8988T (cell line): ENCODE data around the gene MVB12B.

Experiments
- DNase-seq: peaks from one replicate; pipeline ENCODE4 v3.0.0; 2011

Gene MVB12B

DNA sequence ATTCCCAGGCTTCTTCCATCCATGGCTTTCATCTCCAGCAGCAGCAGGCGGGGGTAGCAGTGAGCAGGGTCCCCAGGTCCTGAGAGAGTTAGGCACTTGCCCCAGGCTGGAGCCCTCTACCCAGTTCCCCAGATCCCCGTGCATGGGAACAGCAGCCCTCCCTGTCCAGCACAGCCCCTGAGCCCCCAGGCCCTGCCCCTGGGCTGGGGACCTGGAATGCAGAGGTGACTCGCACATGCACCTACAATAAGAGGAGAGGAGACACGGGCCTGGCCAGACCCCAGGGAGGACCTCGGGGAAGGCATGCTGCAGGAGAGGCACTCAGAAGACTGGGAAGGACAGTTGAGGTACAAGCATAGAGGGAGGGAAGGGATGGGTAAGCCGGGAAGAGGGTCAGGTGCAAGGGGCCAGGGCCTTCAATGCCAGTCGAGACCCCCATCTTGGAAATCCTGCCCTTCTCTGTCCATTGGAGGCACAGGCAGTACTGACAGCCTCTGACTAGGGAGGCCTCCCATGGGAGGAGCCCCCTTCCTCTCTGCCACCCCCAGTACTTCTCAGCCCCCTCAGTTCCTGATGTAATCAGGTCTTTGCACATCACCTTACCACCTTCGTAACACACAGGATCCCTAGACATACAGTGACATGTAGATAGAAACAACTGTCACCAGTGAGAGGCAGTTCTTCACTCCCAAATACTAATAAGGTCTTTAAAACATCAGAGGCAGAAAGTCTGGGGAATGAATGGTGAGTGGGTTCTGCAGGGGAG, 151.8 kb downstream of the MVB12B start:
- no peak for DNase-seq

DNA sequence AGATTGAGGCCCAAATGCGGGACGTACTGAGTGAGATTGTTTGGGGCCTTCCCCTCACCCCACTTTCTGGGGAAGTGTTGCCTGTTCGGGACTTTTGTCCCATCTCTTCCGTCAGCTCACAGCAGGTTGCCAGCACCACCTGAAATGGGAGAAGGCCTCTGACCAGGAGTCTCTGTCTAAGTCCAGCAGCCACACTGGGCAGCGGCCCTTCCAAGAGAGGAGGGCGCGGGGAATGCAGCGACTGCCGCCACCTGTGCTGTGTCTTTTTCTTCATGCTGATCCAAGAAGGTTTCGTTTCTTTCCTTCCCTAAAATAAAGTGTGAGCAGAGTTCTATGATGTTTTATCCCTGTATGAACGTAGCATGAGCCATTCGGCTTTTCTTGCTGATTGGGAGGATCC, 152.9 kb downstream of the MVB12B start:
- no peak for DNase-seq

DNA sequence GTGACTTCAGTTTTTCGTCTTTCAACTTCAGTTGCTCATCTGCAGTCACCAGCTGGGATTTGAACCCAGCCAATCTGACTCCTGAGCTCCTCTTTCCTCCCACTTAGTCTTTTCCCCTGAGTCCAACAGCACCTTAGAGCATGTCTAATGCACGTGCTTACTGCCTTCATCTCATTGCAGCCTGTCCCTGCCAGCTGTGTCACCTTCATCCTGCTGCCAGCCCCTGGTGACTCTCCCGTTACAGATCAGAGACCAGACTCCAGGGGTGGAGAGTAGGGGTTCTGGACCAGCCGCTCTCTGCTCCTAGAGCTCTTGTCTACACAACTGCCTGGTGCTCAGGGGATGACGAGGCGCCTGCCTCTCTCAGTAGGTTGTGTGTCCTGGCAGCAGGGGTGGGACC, 154.2 kb downstream of the MVB12B start:
- no peak for DNase-seq

DNA sequence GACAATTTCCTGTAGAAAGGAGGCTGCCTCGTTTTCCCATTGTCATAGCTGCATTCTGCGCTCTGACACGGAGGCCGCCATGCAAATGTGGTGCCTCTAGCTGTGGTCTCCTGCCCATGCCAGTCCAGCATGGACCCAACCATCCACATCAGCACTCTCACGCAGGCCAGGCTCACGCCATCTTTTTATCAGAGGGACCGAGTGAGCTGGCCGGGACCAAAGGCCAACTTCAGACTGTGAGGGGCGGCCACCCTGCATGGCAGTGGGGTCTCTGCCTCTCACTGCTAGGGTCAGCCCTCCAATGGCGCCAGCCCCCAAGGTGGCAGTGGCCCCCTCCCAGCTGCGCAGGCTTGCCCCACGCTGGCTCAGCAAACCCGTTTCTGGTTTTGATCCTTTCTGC, 155.2 kb downstream of the MVB12B start:
- no peak for DNase-seq

DNA sequence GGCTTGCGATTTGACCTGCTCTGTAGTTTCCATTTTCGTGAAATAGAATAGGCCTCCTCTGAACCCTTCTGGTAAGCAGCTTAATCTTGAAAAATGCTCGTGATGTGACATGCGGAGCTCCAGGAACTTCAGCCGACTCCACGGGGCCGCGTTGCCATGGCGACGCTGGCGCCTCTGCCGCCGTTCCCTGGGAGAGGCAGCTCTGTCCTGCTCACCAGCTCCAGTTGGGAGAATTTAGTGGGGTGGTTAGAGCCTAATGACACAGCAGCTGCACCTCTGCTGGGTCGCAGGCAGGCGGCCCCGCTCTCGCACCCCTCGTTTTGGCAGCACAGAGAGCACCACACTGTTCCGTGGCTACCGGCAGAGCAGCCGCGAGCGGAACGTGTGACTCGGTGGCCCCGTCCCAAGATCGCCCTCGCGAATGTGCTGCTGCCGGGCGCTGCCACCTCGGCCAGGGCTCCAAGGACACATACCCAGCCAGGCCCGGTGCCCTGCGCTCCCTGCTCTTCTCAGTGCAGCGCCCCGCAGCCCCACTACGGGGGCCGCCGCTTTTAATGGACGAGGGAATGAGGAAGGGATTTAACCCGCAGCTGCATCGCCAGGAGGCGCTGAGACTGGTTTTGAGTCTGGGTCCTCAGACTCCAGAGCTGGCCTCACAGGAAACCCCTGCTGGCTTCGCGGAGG, 155.9 kb downstream of the MVB12B start:
- no peak for DNase-seq

DNA sequence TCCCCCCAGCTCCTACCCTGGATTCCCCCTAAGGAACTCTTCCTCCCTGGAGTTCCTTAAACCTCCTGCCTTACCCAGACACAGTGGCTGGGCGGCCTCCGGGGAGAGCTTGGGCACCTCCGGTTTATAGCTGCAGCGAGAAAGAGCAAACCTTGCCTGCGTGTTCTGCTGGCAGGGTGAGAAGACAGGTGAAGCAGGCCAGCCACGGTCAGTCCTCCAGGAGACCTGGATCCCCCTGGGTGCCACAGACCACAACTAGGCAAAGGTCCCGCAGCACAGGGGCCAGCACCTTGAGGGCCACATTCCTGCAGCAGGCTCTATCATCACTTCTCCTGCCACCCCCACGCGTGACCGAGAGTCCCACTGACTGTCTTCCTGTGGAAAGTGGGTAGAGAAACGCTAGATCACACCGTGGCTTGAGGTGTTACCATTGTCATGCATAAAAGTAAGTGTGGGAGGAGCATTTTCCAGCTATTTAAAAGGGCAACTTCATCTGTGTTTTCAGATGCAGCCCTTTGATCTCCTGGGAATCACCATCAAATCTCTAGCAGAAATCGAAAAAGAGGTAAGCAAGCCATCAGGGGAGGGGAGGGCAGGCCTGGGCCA, 156.9 kb downstream of the MVB12B start:
- DNase-seq: no peak

DNA sequence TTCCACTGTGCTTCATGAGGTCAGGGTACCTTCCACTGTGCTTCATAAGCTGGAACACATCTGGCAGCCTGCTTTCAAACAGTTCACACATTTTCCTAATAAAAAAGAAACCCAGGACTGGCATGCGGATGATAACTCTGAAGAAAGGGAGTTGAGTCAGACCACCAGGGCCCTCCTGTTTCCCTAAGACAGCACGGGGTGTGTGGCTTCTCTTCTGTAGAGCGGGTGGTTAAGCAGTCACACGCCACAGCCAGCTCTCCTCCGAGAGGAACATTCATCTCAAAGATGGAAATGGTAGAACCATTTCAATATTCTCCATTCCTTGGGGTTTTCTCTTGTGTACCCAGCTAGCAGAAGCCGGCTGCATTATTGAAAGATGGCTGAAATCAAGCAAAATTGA, 159.0 kb downstream of the MVB12B start:
- no peak for DNase-seq

DNA sequence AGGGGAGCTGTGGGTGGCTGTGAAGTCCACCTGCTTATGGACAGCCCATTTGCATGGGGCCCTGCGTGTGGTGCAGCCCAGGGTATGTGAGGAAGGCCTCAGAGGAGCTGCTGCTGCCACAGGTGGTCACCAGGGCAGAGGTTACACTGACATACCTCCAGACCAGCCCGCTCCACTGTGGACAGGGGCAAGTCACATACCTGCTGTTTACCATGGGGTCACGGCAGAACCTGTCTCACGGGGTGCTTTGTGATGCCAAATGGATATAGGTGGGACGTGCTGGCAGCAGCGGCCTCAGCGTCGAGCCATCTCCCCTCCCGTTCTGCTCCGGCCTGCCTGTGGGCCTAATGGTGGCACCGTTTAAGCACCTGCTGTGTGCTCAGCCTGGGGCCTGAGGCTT, 159.6 kb downstream of the MVB12B start:
- no peak for DNase-seq

DNA sequence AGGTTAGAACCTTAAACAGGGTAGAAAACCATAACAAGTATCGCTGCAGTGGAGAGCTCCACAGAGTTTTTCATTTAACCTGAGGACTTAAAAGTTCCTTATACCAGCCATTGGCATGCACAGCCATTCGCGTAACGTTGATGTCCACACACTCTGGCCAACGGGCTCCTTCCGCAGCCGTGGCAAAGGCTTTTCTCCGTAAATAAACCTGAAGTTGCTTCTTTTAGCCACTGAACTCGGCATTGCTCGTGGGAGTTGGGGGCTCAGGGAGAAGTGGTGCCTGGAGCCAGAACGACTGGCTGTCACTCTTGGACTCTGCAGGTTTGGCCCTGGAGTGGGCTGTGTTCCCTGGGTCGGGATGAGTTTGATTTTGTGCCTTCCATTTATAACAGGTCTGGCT, 161.2 kb downstream of the MVB12B start:
- no peak for DNase-seq

DNA sequence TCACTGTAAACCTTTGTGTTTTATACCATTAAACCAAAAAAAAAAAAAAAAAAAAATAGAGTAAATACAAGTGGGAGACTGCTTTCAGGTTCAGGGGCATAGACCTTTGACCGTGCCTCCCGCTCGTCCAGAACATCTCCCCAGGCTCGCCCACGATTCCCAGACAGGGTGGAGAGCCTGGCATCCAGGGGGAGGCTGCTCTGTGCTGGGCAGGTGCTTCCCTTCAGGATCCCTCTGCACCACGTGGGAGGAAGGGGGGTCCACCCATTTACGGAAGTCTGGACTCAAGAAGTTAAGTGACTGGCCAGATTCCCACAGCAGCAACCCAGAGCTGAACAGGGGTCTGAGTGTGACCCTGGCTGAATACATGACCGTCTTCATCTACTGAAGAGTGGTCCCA, 161.7 kb downstream of the MVB12B start:
- DNase-seq: no peak

DNA sequence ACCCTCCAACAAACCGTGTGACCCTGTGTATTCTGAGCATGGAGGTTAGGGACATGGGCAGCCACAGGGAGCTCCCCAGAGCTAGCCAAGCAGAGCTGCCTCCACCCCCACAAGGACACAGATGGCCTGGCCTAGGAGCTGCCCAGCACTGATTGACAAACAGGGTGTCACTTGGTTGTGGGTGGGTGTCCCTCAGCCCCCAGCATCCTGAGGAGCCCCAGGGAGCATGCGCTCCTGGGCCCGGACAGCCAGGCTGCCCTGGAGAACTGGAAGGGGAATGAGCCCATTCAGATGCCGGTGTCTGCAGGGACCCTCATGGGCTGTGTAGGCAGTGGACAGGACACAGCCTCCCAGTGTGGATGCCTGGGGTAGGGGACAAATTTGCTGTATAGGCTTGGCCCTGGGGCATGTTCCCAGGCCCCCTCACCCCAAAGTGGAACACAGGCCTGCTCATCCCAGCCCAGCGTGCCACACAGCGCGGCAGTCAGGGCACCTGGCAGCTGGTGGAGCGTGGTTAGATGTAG, 162.3 kb downstream of the MVB12B start:
- no peak for DNase-seq

DNA sequence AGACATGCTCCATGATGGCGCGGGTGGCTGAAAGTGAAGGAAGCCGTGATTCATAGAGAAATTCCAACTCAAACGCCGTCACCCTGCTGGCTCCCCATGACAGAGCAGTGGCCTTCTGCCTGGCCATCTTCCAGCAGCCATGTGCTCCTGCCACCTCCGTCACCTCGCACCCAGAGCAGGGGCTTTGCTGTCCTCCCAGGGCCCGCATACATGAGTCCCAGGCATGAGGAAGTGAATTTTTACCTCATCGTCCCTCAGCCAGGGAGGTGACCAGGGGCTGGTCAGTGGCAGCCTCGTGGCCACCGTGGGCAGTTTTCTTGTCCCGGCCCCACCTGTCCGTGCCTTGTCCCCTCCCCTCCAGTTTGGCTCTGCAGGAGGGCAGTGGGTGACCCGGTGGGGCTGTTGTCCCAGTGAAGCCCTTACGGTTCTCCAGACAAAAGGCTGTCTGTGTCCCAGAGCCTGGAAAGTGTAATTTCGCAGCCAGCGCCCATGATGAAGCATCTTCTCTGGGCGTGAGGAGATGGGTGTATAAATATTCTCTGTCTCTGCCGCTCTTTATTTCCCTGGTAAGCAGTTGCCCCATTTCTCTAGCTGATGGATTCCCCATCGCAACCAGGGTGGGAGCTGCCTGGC, 163.1 kb downstream of the MVB12B start:
- no peak for DNase-seq

DNA sequence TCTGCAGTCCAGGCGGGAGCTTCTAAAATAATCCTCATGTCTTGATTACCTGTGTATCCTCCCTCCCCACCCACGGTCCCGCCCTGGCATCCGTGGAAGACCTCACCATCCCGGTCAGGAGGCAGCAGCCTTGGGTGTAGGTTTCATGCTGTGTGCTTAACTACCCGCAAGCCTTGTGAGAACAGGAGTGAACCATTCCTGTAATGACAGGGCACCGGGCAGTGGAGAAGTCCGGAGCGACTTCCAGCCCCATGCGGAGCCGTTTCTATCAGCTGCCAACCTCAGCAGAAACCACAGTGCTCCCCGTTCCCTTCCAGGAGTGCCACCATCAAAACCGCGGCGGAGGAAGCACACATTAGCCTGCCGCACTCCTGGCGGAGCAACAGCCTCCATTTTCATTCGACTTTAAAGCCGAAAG, 163.6 kb downstream of the MVB12B start:
- DNase-seq: no peak

DNA sequence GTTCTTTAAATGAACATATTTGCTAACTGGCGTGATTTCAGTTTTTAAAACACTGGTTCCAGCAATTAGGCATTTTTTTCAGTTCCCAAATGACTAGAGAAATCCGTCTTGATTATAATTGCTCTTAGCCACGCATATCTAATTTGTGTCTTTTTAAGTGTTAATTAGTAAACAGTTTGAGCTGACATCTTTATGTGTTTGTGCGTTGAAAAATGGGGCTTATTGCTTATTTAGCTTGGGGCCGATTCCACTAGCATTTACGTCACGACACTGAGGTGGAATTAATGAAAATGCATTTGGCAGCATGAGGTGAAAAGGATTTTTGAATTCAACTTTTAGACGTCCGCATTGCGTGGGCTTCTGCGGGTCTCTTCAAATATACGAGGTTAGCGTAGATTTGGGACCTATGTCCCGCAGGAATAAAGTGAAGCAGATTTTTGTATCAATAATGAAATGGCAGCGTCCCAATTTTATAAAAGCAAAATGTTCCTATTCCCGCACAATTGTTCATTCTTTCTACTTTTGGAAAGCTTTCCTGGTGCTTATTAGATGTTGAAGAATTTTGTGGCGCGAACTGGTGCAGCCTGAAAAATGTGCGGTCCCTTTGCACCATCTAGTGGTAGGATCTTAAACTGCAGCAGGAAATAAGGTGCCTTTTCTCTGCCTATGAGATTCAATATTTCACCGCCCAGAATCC, 164.4 kb downstream of the MVB12B start:
- DNase-seq: no peak

DNA sequence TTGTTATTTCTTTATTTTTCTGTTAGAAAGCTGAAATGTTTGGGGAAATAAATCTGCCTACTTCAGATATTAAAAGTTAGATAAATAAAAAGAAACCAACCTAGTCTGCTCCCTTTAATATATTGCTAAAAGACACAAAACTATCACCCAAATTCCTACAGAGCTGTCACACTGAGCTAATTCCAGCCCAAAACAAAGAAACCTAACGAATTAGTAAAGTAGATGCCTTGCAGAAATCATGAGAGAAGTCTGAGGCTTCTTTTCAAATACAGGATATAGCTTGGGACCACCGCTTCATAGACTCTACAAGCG, 164.9 kb downstream of the MVB12B start:
- no peak for DNase-seq

DNA sequence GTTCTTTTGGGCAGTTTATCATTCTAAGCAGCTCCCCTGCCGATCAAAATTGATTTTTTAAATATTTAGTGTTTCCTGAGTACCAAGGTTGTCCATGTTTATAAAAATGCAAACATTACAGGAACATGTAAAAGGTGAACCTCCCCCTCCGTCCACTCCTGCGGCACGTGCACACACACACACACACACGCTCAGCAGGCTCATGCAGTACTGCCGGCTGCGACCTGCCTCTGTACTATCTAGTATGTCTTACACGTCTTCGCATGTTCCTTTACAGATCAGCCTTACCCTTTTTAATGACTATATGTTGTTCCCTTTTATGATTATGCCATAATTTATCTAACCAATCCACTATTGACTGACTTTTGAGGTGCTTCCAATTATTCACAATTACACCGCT, 165.3 kb downstream of the MVB12B start:
- DNase-seq: no peak

DNA sequence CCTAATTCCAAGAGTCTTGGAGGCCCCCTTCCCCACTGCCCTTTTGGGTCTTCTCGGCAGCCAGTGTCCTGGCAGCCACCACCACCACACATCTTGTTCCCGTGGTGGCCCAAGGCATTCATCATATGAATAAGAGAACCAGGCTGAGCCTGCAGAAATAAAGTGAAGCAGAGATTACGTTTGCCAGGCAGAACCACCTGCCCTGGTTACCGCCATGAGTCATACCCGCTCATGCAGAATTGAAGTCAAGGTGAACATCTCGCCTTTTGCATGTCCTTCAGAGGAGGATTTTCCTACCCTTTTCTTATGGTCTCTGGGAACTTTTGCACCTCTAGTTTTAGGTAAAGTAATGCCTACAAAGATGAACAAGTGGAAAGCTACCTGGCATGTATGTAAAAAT, 167.6 kb downstream of the MVB12B start:
- DNase-seq: no peak

DNA sequence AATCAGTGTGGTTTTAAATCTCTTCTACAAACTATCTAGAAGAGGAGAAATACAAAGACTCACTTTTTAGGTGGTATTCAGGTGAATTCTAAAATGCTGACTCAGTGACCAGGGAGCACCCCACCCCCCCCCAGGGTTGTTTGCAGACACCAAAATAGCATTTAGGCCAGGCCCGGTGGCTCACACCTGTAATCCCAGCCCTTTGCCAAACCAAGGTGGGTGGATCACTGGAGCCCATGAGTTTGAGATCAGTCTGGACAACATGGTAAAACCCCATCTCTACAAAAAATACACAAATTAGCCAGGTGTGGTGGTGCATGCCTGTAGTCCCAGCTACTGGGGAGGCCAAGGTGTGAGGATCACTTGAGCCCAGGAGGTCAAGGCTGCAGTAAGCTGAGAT, 168.1 kb downstream of the MVB12B start:
- DNase-seq: no peak

DNA sequence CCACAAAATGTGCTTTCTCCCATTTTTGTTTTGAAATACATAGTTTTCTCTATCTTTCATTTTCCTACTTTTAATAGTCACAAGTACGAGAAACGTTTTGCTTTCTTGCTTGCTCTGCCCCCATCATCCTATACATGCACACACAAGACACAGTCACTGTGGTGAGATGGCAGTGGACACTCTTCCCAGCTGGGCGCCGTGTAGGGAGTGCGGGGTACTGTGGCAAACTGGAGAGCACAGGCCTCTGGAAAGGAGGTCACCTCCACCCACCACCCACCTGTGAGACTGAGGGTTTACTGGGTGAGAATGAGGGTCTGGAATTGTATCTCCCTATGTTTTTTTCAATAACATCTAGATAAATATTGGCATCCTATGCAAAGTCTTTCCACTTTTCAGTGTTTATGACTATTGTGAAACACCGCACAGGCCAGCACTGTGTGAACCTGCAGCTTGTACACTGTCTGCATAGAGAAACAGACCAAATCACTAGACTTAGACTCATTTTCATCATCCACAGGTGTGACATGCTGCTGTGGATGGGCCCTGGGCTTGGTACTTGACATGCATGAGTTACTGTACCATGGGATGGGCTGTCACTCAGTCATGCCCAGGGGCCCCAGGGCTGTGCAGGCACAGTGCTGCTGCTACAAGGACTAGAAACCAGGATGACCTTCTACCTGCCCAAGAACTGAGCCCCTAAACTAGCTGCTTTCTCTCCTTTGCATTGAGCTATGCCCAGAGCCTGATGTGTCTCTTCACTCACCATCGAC, 169.0 kb downstream of the MVB12B start:
- no peak for DNase-seq

DNA sequence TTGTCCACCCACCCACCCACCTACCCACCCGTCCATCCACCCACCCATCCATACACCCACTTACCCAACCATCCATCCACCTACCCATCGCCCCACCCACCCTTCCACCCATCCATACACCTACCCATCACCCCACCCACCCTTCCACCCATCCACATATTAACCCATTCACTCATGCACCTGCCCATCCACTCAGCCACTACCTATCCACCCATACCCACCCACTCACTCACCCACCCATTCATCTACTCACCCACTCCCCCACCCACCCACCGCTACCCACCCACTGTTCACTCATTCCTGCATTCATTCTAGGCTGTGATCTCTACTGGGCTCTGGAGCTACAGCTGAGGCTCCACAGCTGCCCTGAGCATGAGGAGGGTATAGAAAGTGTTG, 169.6 kb downstream of the MVB12B start:
- no peak for DNase-seq

DNA sequence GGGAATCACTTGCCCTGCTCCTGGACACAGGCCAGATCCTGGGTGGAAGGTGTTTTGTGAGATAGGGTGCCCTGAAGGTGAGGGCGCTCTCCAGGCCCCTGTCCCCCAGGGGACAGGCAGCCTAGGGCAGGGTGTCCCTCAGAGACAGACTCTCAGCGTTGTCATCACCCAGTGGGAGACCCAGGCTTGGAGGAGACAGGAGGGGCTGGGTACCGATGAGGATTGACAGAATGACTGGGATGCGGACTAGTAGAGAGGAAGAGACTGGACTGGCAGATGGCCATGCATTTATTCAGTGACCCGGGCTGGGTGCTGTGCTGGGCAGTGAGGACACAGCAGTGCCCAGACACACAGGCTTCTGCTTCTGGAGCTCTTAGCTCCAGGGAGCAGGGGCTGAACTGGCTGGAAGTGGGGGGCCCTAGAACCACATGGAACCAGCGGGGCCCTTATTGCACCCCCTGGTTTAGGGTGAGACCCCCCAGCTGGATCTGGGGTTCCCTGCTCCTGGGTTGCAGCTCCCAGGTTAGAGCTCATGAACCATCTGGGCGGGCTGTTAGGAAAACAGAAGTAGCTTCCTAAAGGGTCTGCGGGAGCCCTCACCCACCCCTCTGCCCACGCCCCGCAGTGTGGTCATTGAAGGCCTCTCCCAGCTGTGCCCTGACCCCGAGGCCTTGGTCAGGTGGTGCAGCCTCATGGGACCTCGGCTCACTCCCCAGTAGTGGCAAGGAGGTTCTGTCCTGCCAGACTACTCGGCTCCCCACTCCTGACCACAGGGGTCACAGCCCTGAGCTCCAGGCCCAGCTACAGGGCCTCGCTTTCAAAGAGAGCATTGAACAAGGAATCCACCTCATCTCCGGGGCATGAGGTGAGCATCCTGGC, 170.4 kb downstream of the MVB12B start:
- DNase-seq: no peak
